Gastrocnemius medialis (tissue), 4 donors: ENCODE results near the gene UBE2V1.

Experiments
- CTCF ChIP-seq, 5 experiments: fragments of 450-650 bp in 3 of 5; fragments of 200-600 bp in 2 of 5; sonication (generic) in 2 of 5; IDR thresholded peaks in 4 of 5; conservative IDR thresholded peaks in 1 of 5; 1 replicate in 4 of 5; 2 replicates in 1 of 5; pipeline ENCODE4 v1.5.1; 2016 to 2019; ENCODE audit warnings: antibody characterized with exemption in 5 of 5, mild to moderate bottlenecking in 3 of 5, moderate library complexity in 3 of 5
- POLR2A ChIP-seq, 2 donors: fragments of 450-650 bp; IDR thresholded peaks; one replicate each; pipeline ENCODE4 v1.6.1; 2017; ENCODE audit warnings: antibody characterized with exemption in 2 of 2, mild to moderate bottlenecking in 2 of 2, moderate library complexity in 2 of 2

GRCh38 chr20:50123418-50123817, 10.5 kb upstream of the UBE2V1 start:
- no peak for TF ChIP-seq CTCF (IDR thresholded peaks at IDR 0.05 in 4 of 5, conservative IDR thresholded peaks at IDR 0.05 in 1 of 5)
- no peak for TF ChIP-seq POLR2A (IDR thresholded peaks at IDR 0.05)
